ENCODE data around the gene UPK3BL2. TPM values are rescaled to one million over a fixed set of nuclear protein-coding genes. Genes with fewer than 3 reads are reported as not detected.
"Not testable (repeated sequence)": the region's sequence is repeated elsewhere in the genome, so short reads cannot be mapped to it uniquely, and the experiment has no call there.

Gene UPK3BL2
- total RNA-seq, 2 experiments from 2014 or later: 10.2 to 22.2 TPM

GRCh38 chr7:102497308-102497707 is 46.2 kb downstream of the UPK3BL2 start:
- DNase-seq (ENCODE audit: low spot score); H3K36me3 ChIP-seq (ENCODE audit: insufficient read depth, low read length); intact Hi-C loops (cut with micrococcal nuclease; ENCODE audit: unreplicated experiment); H2AFZ ChIP-seq (ENCODE audit: low read length); H3K9me3 ChIP-seq (ENCODE audit: low read length); BruUV-seq (replicated peaks); CTCF ChIA-PET (ENCODE audit: unreplicated experiment); H3K4me1 ChIP-seq (ENCODE audit: insufficient read depth, low read length, poor library complexity, severe bottlenecking); H3K27ac ChIP-seq (ENCODE audit: low read depth, low read length, poor library complexity, severe bottlenecking); H3K79me2 ChIP-seq (ENCODE audit: insufficient read depth, low read depth, low read length); H4K20me1 ChIP-seq (ENCODE audit: insufficient read depth, low read length); H3K4me2 ChIP-seq (ENCODE audit: low read length); H3K9me2 ChIP-seq (ENCODE audit: insufficient read depth, low read length); POLR2A ChIA-PET; H3K4me3 ChIP-seq (ENCODE audit: low read depth, low read length, poor library complexity, severe bottlenecking): not testable (repeated sequence)

- H3K4me3 ChIP-seq (ENCODE audit: low read depth, low read length, poor library complexity, severe bottlenecking); H3K4me1 ChIP-seq (ENCODE audit: insufficient read depth, low read length, poor library complexity, severe bottlenecking); POLR2A ChIA-PET; DNase-seq (ENCODE audit: low spot score); H3K9me3 ChIP-seq (ENCODE audit: low read length); CTCF ChIA-PET (ENCODE audit: unreplicated experiment); H3K36me3 ChIP-seq (ENCODE audit: insufficient read depth, low read length); BruUV-seq (replicated peaks); H3K79me2 ChIP-seq (ENCODE audit: insufficient read depth, low read depth, low read length); H3K4me2 ChIP-seq (ENCODE audit: low read length); H3K9me2 ChIP-seq (ENCODE audit: insufficient read depth, low read length); H2AFZ ChIP-seq (ENCODE audit: low read length); H4K20me1 ChIP-seq (ENCODE audit: insufficient read depth, low read length); intact Hi-C loops (cut with micrococcal nuclease; ENCODE audit: unreplicated experiment); H3K27ac ChIP-seq (ENCODE audit: low read depth, low read length, poor library complexity, severe bottlenecking): not testable (repeated sequence)
Observed at GRCh38 chr7:102496861-102497260, 46.6 kb downstream of the UPK3BL2 start.

DNA sequence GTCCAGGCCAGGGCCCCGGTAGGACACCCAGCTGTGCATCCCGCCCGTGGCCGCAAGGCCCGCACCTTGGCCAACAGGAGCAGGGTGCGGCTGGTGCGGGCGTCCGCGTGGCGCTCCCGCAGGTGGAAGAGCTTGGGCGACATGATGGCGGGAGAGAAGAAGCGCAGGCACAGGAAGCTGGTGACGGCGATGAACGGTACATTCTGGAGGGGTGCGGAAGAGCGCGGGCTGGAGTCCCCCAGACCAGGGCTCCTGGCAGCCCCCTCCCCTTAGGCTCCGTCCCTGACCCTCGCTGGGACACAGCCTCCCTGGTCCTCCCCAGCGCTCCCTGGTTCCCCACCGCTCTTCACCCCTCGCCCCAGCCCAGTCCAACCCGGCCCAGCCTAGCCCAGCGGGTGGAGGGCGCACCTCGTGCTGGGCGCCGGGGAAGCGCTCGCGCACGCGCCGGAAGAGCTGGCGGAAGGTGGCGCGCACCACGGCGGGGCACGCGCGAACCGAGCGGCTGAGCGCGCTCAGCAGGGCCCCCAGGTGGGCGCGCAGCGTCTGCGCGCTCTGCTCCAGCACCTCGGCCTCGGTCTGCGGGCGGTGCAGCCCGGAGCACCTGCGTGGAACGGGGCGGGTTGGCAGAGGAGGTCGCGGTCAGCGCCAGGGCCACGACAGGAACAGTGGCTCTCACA is 48.9 kb downstream of the UPK3BL2 start:
- H3K9me2 ChIP-seq (ENCODE audit: insufficient read depth, low read length); H3K36me3 ChIP-seq (ENCODE audit: insufficient read depth, low read length); H3K4me3 ChIP-seq (ENCODE audit: low read depth, low read length, poor library complexity, severe bottlenecking); H3K4me1 ChIP-seq (ENCODE audit: insufficient read depth, low read length, poor library complexity, severe bottlenecking); H2AFZ ChIP-seq (ENCODE audit: low read length); DNase-seq (ENCODE audit: low spot score); BruUV-seq (replicated peaks); H3K27ac ChIP-seq (ENCODE audit: low read depth, low read length, poor library complexity, severe bottlenecking); H3K9me3 ChIP-seq (ENCODE audit: low read length); CTCF ChIA-PET (ENCODE audit: unreplicated experiment); POLR2A ChIA-PET; intact Hi-C loops (cut with micrococcal nuclease; ENCODE audit: unreplicated experiment); H3K79me2 ChIP-seq (ENCODE audit: insufficient read depth, low read depth, low read length); H3K4me2 ChIP-seq (ENCODE audit: low read length); H4K20me1 ChIP-seq (ENCODE audit: insufficient read depth, low read length): not testable (repeated sequence)

DNA sequence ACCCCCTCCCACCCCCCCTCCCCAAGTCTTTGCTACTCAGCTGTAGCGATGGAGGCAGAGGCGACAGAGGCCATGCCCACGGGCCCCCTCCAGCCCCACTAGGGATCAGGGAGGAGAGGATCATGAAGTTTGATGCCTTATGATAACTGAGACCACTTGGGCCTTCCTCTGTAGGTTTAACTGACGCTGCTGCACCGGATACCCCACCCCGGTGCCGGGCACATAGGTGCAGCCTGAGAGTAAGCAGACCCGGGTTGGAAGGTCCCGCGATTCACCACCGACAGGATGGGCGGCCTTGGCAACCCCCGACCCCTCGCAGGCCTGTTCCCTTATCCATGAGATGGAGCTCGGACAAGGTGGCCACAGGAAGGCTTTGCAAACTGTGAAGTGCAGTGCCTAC is 49.5 kb downstream of the UPK3BL2 start:
- H3K4me1 ChIP-seq (ENCODE audit: insufficient read depth, low read length, poor library complexity, severe bottlenecking); BruUV-seq (replicated peaks); H3K4me2 ChIP-seq (ENCODE audit: low read length); DNase-seq (ENCODE audit: low spot score); CTCF ChIA-PET (ENCODE audit: unreplicated experiment); H3K4me3 ChIP-seq (ENCODE audit: low read depth, low read length, poor library complexity, severe bottlenecking); POLR2A ChIA-PET; H3K79me2 ChIP-seq (ENCODE audit: insufficient read depth, low read depth, low read length); H2AFZ ChIP-seq (ENCODE audit: low read length); intact Hi-C loops (cut with micrococcal nuclease; ENCODE audit: unreplicated experiment); H3K36me3 ChIP-seq (ENCODE audit: insufficient read depth, low read length); H3K27ac ChIP-seq (ENCODE audit: low read depth, low read length, poor library complexity, severe bottlenecking); H4K20me1 ChIP-seq (ENCODE audit: insufficient read depth, low read length); H3K9me3 ChIP-seq (ENCODE audit: low read length); H3K9me2 ChIP-seq (ENCODE audit: insufficient read depth, low read length): not testable (repeated sequence)

- H3K4me2 ChIP-seq (ENCODE audit: low read length); H3K36me3 ChIP-seq (ENCODE audit: insufficient read depth, low read length); DNase-seq (ENCODE audit: low spot score); H3K4me3 ChIP-seq (ENCODE audit: low read depth, low read length, poor library complexity, severe bottlenecking); intact Hi-C loops (cut with micrococcal nuclease; ENCODE audit: unreplicated experiment); H3K27ac ChIP-seq (ENCODE audit: low read depth, low read length, poor library complexity, severe bottlenecking); H3K79me2 ChIP-seq (ENCODE audit: insufficient read depth, low read depth, low read length); H3K4me1 ChIP-seq (ENCODE audit: insufficient read depth, low read length, poor library complexity, severe bottlenecking); H3K9me3 ChIP-seq (ENCODE audit: low read length); POLR2A ChIA-PET; BruUV-seq (replicated peaks); CTCF ChIA-PET (ENCODE audit: unreplicated experiment); H4K20me1 ChIP-seq (ENCODE audit: insufficient read depth, low read length); H3K9me2 ChIP-seq (ENCODE audit: insufficient read depth, low read length); H2AFZ ChIP-seq (ENCODE audit: low read length): not testable (repeated sequence)
Observed at GRCh38 chr7:102493220-102493935, 50.1 kb downstream of the UPK3BL2 start.

DNA sequence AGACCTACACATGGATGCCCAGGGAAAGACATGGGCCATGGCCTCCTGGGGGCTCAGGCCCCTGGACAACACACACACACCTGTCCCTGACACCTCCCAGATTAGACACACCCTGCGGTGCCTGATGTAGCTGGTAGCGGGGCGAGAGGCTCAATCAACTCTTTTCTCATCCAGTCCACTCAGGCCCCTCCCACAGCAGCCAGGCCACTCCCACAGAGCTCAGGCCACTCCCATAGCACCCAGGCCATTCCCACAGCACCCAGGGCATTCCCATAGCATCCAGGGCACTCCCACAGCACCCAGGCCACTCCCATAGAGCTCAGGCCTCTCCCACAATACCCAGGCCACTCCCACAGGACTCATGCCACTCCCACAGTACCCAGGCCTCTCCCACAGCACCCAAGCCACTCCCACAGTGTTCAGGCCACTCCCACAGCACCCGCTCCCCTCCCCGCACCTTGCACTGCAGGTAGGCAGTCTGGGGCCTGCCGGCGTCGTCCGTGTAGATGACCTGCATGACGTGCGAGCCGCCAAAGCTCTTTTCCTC is 52.9 kb downstream of the UPK3BL2 start:
- H3K27ac ChIP-seq (ENCODE audit: low read depth, low read length, poor library complexity, severe bottlenecking): not testable (repeated sequence)

More for the DNA sequence above, 52.9 kb downstream of the UPK3BL2 start:
- BruUV-seq (replicated peaks); CTCF ChIA-PET (ENCODE audit: unreplicated experiment); intact Hi-C loops (cut with micrococcal nuclease; ENCODE audit: unreplicated experiment); H3K4me3 ChIP-seq (ENCODE audit: low read depth, low read length, poor library complexity, severe bottlenecking); H3K79me2 ChIP-seq (ENCODE audit: insufficient read depth, low read depth, low read length); H3K36me3 ChIP-seq (ENCODE audit: insufficient read depth, low read length); H3K4me1 ChIP-seq (ENCODE audit: insufficient read depth, low read length, poor library complexity, severe bottlenecking); H3K9me3 ChIP-seq (ENCODE audit: low read length); H2AFZ ChIP-seq (ENCODE audit: low read length); H3K4me2 ChIP-seq (ENCODE audit: low read length); H3K9me2 ChIP-seq (ENCODE audit: insufficient read depth, low read length); H4K20me1 ChIP-seq (ENCODE audit: insufficient read depth, low read length); POLR2A ChIA-PET; DNase-seq (ENCODE audit: low spot score): not testable (repeated sequence)

Measured in OCI-LY7 (cell line).